Panc1 (cell line): Measurements from ENCODE around the gene CHRND. TPM values are rescaled to one million over a fixed set of nuclear protein-coding genes. Genes with fewer than 3 reads are reported as not detected.

Experiments used
- ATAC-seq: fragments of 200-7000 bp; cut with Tn5 transposase; 2 replicates; pipeline ENCODE4 v1.9.1; 2020; ENCODE audit warnings: mild to moderate bottlenecking, moderate library complexity
- BruUV-seq: library from RNA; stranded (reverse); fragments of 400-500 nt; replicated peaks from 2 replicates; lab custom pipeline; 2021; lab: Mats Ljungman, UMichigan
- CTCF ChIA-PET: fragments of 300-600 bp; sonication (Branson Sonifier 250); formaldehyde crosslinking; loops from one replicate; lab custom pipeline; 2022; ENCODE audit warnings: antibody characterized with exemption; lab: Charles Lee
- POLR2A ChIA-PET: fragments of 300-600 bp; sonication (Branson Sonifier 250); formaldehyde crosslinking; loops from one replicate; lab custom pipeline; 2022; ENCODE audit warnings: antibody characterized with exemption; lab: Charles Lee
- DNase-seq: peaks from one replicate; pipeline ENCODE4 v3.0.0-alpha.2; 2010; ENCODE audit warnings: low read depth, low spot score
- H3K27ac ChIP-seq: 2 replicates; pipeline ENCODE4 v1.5.1; 2011; ENCODE audit warnings: mild to moderate bottlenecking, low read length, inconsistent platforms
- H3K27me3 ChIP-seq: fragments of 200-500 bp; sonication (Bioruptor generic); 2 replicates; pipeline ENCODE4 v1.6.0; 2014; ENCODE audit warnings: low read length, inconsistent platforms; ENCODE audit not compliant: control insufficient read depth, insufficient read depth
- H3K36me3 ChIP-seq: fragments of 200-500 bp; sonication (Bioruptor generic); 2 replicates; pipeline ENCODE4 v1.5.1; 2014; ENCODE audit warnings: inconsistent platforms, mild to moderate bottlenecking, low read length, moderate library complexity; ENCODE audit not compliant: control insufficient read depth, insufficient read depth
- H3K4me1 ChIP-seq: 2 replicates; pipeline ENCODE4 v1.5.1; 2011; ENCODE audit warnings: inconsistent platforms, mild to moderate bottlenecking, low read length, moderate library complexity; ENCODE audit not compliant: control insufficient read depth, insufficient read depth
- H3K4me3 ChIP-seq, 2 experiments: 2 replicates each; pipeline ENCODE4 v1.5.1; 2011 to 2012; ENCODE audit warnings: low read depth in 2 of 2, low read length in 2 of 2, mild to moderate bottlenecking in 2 of 2, inconsistent platforms in 1 of 2, moderate library complexity in 1 of 2
- H3K9me3 ChIP-seq: fragments of 200-500 bp; sonication (Bioruptor generic); 2 replicates; pipeline ENCODE4 v1.5.1; 2014; ENCODE audit warnings: low read depth, mild to moderate bottlenecking, inconsistent platforms, low read length, moderate library complexity; ENCODE audit not compliant: control insufficient read depth, insufficient read depth
- POLR2AphosphoS5 ChIP-seq: IDR thresholded peaks from 2 replicates; pipeline ENCODE4 v1.6.1; 2012; ENCODE audit warnings: mild to moderate bottlenecking, low read depth, low read length, moderate library complexity
- SIN3A ChIP-seq: IDR thresholded peaks from 2 replicates; pipeline ENCODE4 v1.6.1; 2012; ENCODE audit warnings: low read depth, mild to moderate bottlenecking, low read length, moderate library complexity, borderline replicate concordance; ENCODE audit not compliant: insufficient read depth
- TCF7L2 ChIP-seq: IDR thresholded peaks from 2 replicates; pipeline ENCODE4 v1.6.1; 2011; ENCODE audit warnings: mild to moderate bottlenecking, low read depth, low read length, inconsistent platforms
- in situ Hi-C: cut with HindIII; loops from 2 replicates; pipeline ENCODE4 v1.10.0; 2016; ENCODE audit warnings: low sequenced_read_pairs, low pct_unique_long_range_greater_than_20kb
- intact Hi-C: fragments of 100-400 bp; cut with micrococcal nuclease; formaldehyde crosslinking; loops from one replicate; pipeline ENCODE4 v1.10.0; 2022; ENCODE audit not compliant: unreplicated experiment
- total RNA-seq: library from RNA; stranded (reverse); gene quantifications from one replicate; pipeline ENCODE4 v1.2.1, GENCODE V29; 2021; ENCODE audit not compliant: unreplicated experiment
- TF ChIP-seq, protein P1 (sequence below), 2 experiments: IDR thresholded peaks; 2 replicates each; pipeline ENCODE4 v1.6.1; 2011 to 2012; ENCODE audit warnings: low read depth in 2 of 2, control low read depth in 1 of 2, low read length in 1 of 2, mild to moderate bottlenecking in 1 of 2, moderate library complexity in 1 of 2; ENCODE audit not compliant: insufficient read depth in 1 of 2
- TF ChIP-seq, protein P2 (sequence below): fragments of 450-650 bp; IDR thresholded peaks from 2 replicates; pipeline ENCODE4 v1.5.1; 2017; ENCODE audit warnings: mild to moderate bottlenecking

CHRND gene
- total RNA-seq, 1 experiment from 2014 or later, result not detected

DNA sequence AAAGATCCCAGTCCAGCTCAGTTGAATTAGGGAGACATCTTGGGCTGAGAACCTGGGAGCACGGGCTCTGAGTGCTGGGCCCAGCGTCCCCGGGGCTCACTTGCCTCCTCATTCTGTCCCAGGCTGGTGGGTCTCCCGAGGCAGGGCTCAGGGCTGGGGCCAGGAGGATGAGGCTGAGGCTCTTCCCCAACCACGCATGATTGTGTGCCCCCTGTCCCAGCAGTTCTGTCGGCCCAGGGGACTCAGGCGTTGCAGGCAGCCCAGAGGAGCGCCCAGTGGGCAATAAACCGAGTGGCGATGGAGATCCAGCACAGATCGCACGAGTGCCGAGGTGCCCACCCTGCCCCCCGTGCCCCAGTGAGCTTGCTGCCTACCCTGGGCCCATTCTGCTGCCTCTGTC lies 4.9 kb upstream of the CHRND start:
- H3K9me3 ChIP-seq, result no peaks in the 10 kb centered on the region
- TF ChIP-seq, protein P1, sequence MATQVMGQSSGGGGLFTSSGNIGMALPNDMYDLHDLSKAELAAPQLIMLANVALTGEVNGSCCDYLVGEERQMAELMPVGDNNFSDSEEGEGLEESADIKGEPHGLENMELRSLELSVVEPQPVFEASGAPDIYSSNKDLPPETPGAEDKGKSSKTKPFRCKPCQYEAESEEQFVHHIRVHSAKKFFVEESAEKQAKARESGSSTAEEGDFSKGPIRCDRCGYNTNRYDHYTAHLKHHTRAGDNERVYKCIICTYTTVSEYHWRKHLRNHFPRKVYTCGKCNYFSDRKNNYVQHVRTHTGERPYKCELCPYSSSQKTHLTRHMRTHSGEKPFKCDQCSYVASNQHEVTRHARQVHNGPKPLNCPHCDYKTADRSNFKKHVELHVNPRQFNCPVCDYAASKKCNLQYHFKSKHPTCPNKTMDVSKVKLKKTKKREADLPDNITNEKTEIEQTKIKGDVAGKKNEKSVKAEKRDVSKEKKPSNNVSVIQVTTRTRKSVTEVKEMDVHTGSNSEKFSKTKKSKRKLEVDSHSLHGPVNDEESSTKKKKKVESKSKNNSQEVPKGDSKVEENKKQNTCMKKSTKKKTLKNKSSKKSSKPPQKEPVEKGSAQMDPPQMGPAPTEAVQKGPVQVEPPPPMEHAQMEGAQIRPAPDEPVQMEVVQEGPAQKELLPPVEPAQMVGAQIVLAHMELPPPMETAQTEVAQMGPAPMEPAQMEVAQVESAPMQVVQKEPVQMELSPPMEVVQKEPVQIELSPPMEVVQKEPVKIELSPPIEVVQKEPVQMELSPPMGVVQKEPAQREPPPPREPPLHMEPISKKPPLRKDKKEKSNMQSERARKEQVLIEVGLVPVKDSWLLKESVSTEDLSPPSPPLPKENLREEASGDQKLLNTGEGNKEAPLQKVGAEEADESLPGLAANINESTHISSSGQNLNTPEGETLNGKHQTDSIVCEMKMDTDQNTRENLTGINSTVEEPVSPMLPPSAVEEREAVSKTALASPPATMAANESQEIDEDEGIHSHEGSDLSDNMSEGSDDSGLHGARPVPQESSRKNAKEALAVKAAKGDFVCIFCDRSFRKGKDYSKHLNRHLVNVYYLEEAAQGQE (IDR thresholded peaks at IDR 0.05; ENCODE audit: insufficient read depth in 1 of 2, low read depth in 2 of 2, low read length in 1 of 2), result no peak
- TF ChIP-seq, protein P2, sequence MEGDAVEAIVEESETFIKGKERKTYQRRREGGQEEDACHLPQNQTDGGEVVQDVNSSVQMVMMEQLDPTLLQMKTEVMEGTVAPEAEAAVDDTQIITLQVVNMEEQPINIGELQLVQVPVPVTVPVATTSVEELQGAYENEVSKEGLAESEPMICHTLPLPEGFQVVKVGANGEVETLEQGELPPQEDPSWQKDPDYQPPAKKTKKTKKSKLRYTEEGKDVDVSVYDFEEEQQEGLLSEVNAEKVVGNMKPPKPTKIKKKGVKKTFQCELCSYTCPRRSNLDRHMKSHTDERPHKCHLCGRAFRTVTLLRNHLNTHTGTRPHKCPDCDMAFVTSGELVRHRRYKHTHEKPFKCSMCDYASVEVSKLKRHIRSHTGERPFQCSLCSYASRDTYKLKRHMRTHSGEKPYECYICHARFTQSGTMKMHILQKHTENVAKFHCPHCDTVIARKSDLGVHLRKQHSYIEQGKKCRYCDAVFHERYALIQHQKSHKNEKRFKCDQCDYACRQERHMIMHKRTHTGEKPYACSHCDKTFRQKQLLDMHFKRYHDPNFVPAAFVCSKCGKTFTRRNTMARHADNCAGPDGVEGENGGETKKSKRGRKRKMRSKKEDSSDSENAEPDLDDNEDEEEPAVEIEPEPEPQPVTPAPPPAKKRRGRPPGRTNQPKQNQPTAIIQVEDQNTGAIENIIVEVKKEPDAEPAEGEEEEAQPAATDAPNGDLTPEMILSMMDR, result no peak
- no peak for TF ChIP-seq POLR2AphosphoS5
- TF ChIP-seq SIN3A, result no peak
- no peak for TF ChIP-seq TCF7L2
- POLR2A ChIA-PET, result no interaction called here
- no TSS peak for BruUV-seq
- no peak overlapping the region for H3K27ac ChIP-seq
- H3K4me3 ChIP-seq, result no peak overlapping the region
- no peak for ATAC-seq
- in situ Hi-C loops, result no loop called here
- intact Hi-C loops, result loop anchor here (10.0 kb wide), 2 partner anchors 176 to 616 kb away; no protein-coding TSS in a partner anchor
- H3K4me1 ChIP-seq, result peaks cover 6% of the 10 kb centered on the region; the same call in 1 of the 2 replicates
- H3K36me3 ChIP-seq, result no peaks in the 10 kb centered on the region
- DNase-seq, result no peak
- CTCF ChIA-PET, result interaction anchor here (0.5 to 0.9 kb wide), 2 partner anchors 74 to 473 kb away, joined by 3 read pairs; no protein-coding TSS in a partner anchor
- H3K27me3 ChIP-seq, result no peaks in the 10 kb centered on the region

DNA sequence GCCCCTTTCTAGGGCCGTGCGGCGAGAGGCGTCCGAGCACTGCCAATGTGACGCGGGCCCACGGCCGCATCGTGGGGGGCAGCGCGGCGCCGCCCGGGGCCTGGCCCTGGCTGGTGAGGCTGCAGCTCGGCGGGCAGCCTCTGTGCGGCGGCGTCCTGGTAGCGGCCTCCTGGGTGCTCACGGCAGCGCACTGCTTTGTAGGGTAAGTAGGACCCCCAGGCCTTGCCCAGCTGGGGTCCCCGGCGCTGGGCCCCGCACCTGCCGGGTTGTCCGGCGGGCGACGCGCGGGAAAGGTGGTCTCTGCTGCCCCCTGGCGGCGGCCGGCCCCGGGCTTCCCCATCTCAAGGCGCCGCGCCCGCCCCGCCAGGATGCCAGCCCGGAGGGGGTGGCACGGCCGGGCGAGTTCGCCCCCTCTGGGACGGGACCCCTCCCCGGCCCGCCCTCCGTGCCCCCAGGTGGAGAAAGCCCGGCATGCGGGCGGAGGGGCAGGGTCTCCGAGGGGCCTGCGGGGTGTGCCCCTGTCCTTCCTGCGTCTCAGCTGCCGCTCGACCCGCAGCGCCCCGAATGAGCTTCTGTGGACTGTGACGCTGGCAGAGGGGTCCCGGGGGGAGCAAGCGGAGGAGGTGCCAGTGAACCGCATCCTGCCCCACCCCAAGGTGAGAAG lies 3.9 kb upstream of the CHRND start:
- no peak overlapping the region for H3K27ac ChIP-seq
- in situ Hi-C loops (no loop called here), intact Hi-C loops (loop anchor here (2.0 to 10.0 kb wide), 3 partner anchors 75 to 617 kb away; no protein-coding TSS in a partner anchor)
- CTCF ChIA-PET, result interaction anchor here (0.5 to 1.9 kb wide), 4 partner anchors 20 to 75 kb away, joined by 3 to 7 read pairs (median 4); no protein-coding TSS in a partner anchor
- no peaks in the 10 kb centered on the region for H3K9me3 ChIP-seq
- ATAC-seq (peak; percentile 58), DNase-seq (no peak)
- POLR2A ChIA-PET, result no interaction called here
- H3K36me3 ChIP-seq, result no peaks in the 10 kb centered on the region
- 0 out of 4 replicates have a peak overlapping the region, but pooled peaks of 1 of the 2 experiments have one; percentile 11 for H3K4me3 ChIP-seq
- H3K4me1 ChIP-seq, result peaks cover 6% of the 10 kb centered on the region; the same call in 1 of the 2 replicates
- no peaks in the 10 kb centered on the region for H3K27me3 ChIP-seq
- BruUV-seq, result no TSS peak
- TF ChIP-seq SIN3A, result no peak
- TF ChIP-seq, protein P2, result peak; percentile 96
